Right lobe of liver (tissue), 4 donors: ENCODE data around the gene ARHGEF11.

Experiments used
- POLR2A ChIP-seq: fragments of 450-650 bp; IDR thresholded peaks from one replicate; pipeline ENCODE4 v1.6.1; 2017; ENCODE audit warnings: antibody characterized with exemption, mild to moderate bottlenecking
- TF ChIP-seq, protein P1 (sequence below), 4 donors: fragments of 200-600 bp in 3 of 4; fragments of 450-650 bp in 1 of 4; IDR thresholded peaks; one replicate each; pipeline versions ENCODE4 v1.5.1 to v1.8.0; 2016 to 2022; ENCODE audit warnings: antibody characterized with exemption in 4 of 4, mild to moderate bottlenecking in 2 of 4
- donor health status: DM: no; HTN: no; CAD: no.
- donor health status: DM: no; HTN: no; CAD: no.
- donor health status: DM: no; HTN: yes; CAD: no.

DNA sequence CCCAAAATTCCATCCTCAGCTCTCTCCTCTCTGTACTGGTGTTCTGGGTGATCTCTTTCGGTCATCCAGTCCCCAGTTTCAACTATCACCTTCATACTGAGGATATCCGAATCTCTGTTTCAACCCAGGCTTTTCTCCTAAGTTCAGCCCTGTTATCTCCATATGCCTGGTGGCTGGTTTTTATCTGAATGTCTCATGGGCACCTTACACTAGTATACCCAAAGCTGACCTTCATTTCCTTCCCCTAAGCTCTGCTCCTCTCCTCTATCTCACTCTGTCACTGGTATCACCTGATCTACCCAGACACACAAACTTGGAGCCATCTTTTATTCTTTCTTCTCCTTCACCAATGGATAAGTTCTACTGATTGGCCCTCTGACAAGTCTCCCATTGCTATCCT lies 72.1 kb downstream of the ARHGEF11 start:
- TF ChIP-seq, protein P1, sequence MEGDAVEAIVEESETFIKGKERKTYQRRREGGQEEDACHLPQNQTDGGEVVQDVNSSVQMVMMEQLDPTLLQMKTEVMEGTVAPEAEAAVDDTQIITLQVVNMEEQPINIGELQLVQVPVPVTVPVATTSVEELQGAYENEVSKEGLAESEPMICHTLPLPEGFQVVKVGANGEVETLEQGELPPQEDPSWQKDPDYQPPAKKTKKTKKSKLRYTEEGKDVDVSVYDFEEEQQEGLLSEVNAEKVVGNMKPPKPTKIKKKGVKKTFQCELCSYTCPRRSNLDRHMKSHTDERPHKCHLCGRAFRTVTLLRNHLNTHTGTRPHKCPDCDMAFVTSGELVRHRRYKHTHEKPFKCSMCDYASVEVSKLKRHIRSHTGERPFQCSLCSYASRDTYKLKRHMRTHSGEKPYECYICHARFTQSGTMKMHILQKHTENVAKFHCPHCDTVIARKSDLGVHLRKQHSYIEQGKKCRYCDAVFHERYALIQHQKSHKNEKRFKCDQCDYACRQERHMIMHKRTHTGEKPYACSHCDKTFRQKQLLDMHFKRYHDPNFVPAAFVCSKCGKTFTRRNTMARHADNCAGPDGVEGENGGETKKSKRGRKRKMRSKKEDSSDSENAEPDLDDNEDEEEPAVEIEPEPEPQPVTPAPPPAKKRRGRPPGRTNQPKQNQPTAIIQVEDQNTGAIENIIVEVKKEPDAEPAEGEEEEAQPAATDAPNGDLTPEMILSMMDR (IDR thresholded peaks at IDR 0.05), result no peak
- TF ChIP-seq POLR2A, result no peak
